ENCODE measurements around the gene SIAE. TPM values are rescaled to one million over a fixed set of nuclear protein-coding genes. Genes with fewer than 3 reads are reported as not detected.

Gene SIAE
- total and polyA plus RNA-seq, 4 donors = 18.7 to 37.1 (median 26.7) TPM

DNA sequence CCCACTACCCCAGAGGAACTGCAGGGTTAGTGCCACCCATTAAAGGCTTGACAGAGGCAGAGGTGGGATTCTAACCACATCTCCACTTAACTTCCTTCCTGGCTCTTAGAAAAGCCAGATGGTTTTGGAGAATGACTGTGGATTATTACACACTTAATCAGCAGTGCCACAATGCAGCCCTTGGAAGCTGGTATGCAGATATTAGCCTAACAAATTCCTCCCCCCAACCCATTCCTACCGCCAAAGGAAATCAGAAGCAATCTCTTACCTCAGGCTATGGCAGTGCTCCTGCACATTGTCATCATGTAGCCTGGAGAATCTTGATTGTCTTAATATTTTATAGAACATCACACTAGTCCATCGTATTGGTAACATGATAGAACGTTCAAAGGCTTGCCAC, 43.1 kb upstream of the SIAE start:
- TF ChIP-seq, protein P1, sequence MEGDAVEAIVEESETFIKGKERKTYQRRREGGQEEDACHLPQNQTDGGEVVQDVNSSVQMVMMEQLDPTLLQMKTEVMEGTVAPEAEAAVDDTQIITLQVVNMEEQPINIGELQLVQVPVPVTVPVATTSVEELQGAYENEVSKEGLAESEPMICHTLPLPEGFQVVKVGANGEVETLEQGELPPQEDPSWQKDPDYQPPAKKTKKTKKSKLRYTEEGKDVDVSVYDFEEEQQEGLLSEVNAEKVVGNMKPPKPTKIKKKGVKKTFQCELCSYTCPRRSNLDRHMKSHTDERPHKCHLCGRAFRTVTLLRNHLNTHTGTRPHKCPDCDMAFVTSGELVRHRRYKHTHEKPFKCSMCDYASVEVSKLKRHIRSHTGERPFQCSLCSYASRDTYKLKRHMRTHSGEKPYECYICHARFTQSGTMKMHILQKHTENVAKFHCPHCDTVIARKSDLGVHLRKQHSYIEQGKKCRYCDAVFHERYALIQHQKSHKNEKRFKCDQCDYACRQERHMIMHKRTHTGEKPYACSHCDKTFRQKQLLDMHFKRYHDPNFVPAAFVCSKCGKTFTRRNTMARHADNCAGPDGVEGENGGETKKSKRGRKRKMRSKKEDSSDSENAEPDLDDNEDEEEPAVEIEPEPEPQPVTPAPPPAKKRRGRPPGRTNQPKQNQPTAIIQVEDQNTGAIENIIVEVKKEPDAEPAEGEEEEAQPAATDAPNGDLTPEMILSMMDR (IDR thresholded peaks at IDR 0.05; ENCODE audit: control extremely low read depth, extremely low read depth) = no peak
- no peak overlapping the region for H3K4me3 ChIP-seq
- no peak overlapping the region for H3K27ac ChIP-seq (ENCODE audit: low read depth in 1 of 2, low read length in 1 of 2)
- DNase-seq (no peak), ATAC-seq (ENCODE audit: insufficient read depth, low FRiP score) (no peak)
- 30 to 57% methylated on average over 3 of the region's 3 CpGs for WGBS, 2 donors
- H3K4me1 ChIP-seq (ENCODE audit: control insufficient read depth in 5 of 5, insufficient read depth in 5 of 5, low read length in 5 of 5) = peaks cover 0 to 13% (median 3%) of the 10 kb centered on the region in 5 donors
- peaks cover 0 to 35% (median 28%) of the 10 kb centered on the region in 3 donors for H3K27me3 ChIP-seq (ENCODE audit: control insufficient read depth in 3 of 3, insufficient read depth in 3 of 3, low read length in 2 of 3)
- no peak overlapping the region for H3K9ac ChIP-seq (ENCODE audit: insufficient read depth in 1 of 2, low read length in 2 of 2)
- H3K9me3 ChIP-seq (ENCODE audit: control insufficient read depth in 4 of 4, insufficient read depth in 3 of 4, low read length in 3 of 4) = no peaks in the 10 kb centered on the region
- no peaks in the 10 kb centered on the region for H3K36me3 ChIP-seq (ENCODE audit: control insufficient read depth in 4 of 4, insufficient read depth in 4 of 4, low read length in 4 of 4)

DNA sequence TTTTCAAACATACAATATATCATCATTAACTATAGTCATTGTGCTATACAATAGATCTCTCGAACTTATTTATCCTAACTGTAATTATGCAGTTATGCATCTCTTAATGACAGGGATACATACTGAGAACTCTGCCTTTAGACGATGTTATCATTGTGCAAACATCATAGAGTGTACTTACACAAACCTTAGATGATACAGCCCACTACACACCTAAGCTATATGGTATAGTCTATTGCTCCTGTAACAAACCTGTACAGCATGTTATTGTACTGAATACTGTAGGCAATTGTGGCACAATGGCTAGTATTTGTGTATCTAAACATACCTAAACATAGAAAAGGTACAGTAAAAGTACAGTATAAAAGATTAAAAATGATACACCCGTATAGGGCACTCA, 38.9 kb upstream of the SIAE start:
- DNase-seq (no peak), ATAC-seq (ENCODE audit: insufficient read depth, low FRiP score) (no peak)
- 74 to 76% methylated on average over 3 of the region's 3 CpGs for WGBS, 2 donors
- Histone ChIP-seq H3K36me3 (ENCODE audit: control insufficient read depth in 4 of 4, insufficient read depth in 4 of 4, low read length in 4 of 4) (no peaks in the 10 kb centered on the region), H3K4me1 (ENCODE audit: control insufficient read depth in 5 of 5, insufficient read depth in 5 of 5, low read length in 5 of 5) (peaks cover 0 to 2% (median 0%) of the 10 kb centered on the region in 5 donors), H3K9ac (ENCODE audit: insufficient read depth in 1 of 2, low read length in 2 of 2) (no peak overlapping the region), H3K27ac (ENCODE audit: low read depth in 1 of 2, low read length in 1 of 2) (no peak overlapping the region), H3K27me3 (ENCODE audit: control insufficient read depth in 3 of 3, insufficient read depth in 3 of 3, low read length in 2 of 3) (peaks cover 0 to 6% (median 3%) of the 10 kb centered on the region in 3 donors), H3K9me3 (ENCODE audit: control insufficient read depth in 4 of 4, insufficient read depth in 3 of 4, low read length in 3 of 4) (peaks cover 0 to 4% (median 2%) of the 10 kb centered on the region in 4 donors), H3K4me3 (no peak overlapping the region)
- TF ChIP-seq, protein P1 (IDR thresholded peaks at IDR 0.05; ENCODE audit: control extremely low read depth, extremely low read depth) = no peak

DNA sequence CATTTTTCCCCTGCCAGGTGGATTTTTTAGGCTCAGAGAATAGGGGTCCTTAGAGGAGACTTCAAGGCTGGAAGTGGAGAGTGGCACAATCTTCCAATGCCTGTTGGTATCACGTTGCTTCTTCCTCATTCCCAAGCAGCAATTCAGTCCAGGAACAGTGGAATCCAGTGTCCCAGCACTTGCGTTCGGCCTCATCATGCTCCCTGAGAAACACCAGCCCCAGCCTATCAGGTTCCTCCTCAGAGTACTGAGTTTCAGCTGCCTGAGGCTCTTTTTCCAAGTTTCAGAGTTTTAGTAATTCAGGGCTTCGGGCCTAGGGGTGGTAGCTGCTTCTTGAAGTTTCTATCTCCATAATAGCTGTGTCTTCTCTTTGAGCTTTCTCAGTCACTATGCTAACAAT, 34.3 kb upstream of the SIAE start:
- no peaks in the 10 kb centered on the region for H3K27me3 ChIP-seq (ENCODE audit: control insufficient read depth in 3 of 3, insufficient read depth in 3 of 3, low read length in 2 of 3)
- no peak for ATAC-seq (ENCODE audit: insufficient read depth, low FRiP score)
- WGBS, 2 donors = 93% methylated on average over 4 of the region's 4 CpGs

More for the DNA sequence above, 34.3 kb upstream of the SIAE start:
- H3K9me3 ChIP-seq (ENCODE audit: control insufficient read depth in 4 of 4, insufficient read depth in 3 of 4, low read length in 3 of 4) = peaks cover 0 to 6% (median 2%) of the 10 kb centered on the region in 4 donors
- DNase-seq = no peak
- no peaks in the 10 kb centered on the region for H3K36me3 ChIP-seq (ENCODE audit: control insufficient read depth in 4 of 4, insufficient read depth in 4 of 4, low read length in 4 of 4)
- H3K27ac ChIP-seq (ENCODE audit: low read depth in 1 of 2, low read length in 1 of 2) = no peak overlapping the region
- H3K9ac ChIP-seq (ENCODE audit: insufficient read depth in 1 of 2, low read length in 2 of 2) = no peak overlapping the region
- H3K4me3 ChIP-seq = no peak overlapping the region
- peaks cover 0 to 2% (median 0%) of the 10 kb centered on the region in 5 donors for H3K4me1 ChIP-seq (ENCODE audit: control insufficient read depth in 5 of 5, insufficient read depth in 5 of 5, low read length in 5 of 5)
- TF ChIP-seq, protein P1 (IDR thresholded peaks at IDR 0.05; ENCODE audit: control extremely low read depth, extremely low read depth) = no peak

Measured in lung (tissue), 12 donors.